SJSA1 (cell line): Measurements from ENCODE around the gene AGBL3. TPM values are rescaled to one million over a fixed set of nuclear protein-coding genes. Genes with fewer than 3 reads are reported as not detected.
"Not testable (repeated sequence)": the region's sequence is repeated elsewhere in the genome, so short reads cannot be mapped to it uniquely, and the experiment has no call there.

Source experiments
- DNase-seq, 2 experiments: peaks; one replicate each; pipeline ENCODE4 v3.0.0-alpha.2; 2015 to 2020; ENCODE audit warnings: low spot score in 2 of 2, low read depth in 1 of 2
- H3K27ac ChIP-seq: fragments of 250-450 bp; sonication (Bioruptor Pico); 2 replicates; pipeline ENCODE4 v1.5.1; 2020; ENCODE audit warnings: mild to moderate bottlenecking, moderate library complexity
- H3K27me3 ChIP-seq: fragments of 250-450 bp; sonication (Bioruptor Pico); replicated peaks from 2 replicates; pipeline ENCODE4 v1.5.1; 2020; ENCODE audit warnings: mild to moderate bottlenecking, moderate library complexity
- H3K36me3 ChIP-seq: fragments of 250-450 bp; sonication (Bioruptor Pico); 2 replicates; pipeline ENCODE4 v1.5.1; 2020; ENCODE audit warnings: mild to moderate bottlenecking
- H3K4me1 ChIP-seq: fragments of 250-450 bp; sonication (Bioruptor Pico); replicated peaks from 2 replicates; pipeline ENCODE4 v1.6.1; 2021; ENCODE audit warnings: mild to moderate bottlenecking
- H3K4me3 ChIP-seq: fragments of 250-450 bp; sonication (Bioruptor Pico); 2 replicates; pipeline ENCODE4 v1.5.1; 2020; ENCODE audit warnings: mild to moderate bottlenecking
- H3K9me3 ChIP-seq: fragments of 250-450 bp; sonication (Bioruptor Pico); replicated peaks from 2 replicates; pipeline ENCODE4 v1.5.1; 2020; ENCODE audit warnings: mild to moderate bottlenecking
- total RNA-seq: library from RNA; depleted of rRNA; stranded (reverse); fragments of >200 nt; shearing (Covaris generic); gene quantifications from 2 replicates; pipeline ENCODE4 v1.2.3, GENCODE V29; 2014

Gene AGBL3
- total RNA-seq, 1 experiment from 2014 or later, result 0.37 TPM

DNA sequence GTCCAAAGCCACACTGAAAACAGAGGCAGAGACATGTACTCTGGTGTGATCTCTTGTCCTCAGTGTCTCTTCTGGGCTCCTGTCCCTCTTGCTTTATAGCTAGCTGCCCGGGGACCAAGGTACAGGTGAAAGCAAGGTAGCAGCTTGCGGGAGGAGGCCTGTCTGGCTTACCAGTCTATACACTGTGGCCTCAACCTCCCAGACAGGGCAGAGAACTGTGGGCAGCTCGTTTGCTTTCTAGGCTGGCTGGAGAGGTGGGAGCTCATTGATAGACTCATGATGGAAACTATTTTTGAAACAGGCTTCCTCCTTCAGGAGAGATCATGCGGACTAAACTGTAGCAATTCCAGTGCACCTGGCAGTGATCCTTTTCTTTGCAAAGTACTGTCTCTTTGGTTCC lies 179.6 kb downstream of the AGBL3 start:
- H3K27me3 ChIP-seq, result no peaks in the 10 kb centered on the region
- H3K9me3 ChIP-seq, result 0 out of 2 replicates have a peak, but pooled peaks cover 2% of the 10 kb centered on the region
- DNase-seq, result no peak
- H3K27ac ChIP-seq, result no peak overlapping the region
- H3K4me3 ChIP-seq, result no peak overlapping the region
- H3K36me3 ChIP-seq, result peaks cover 64% of the 10 kb centered on the region
- peaks cover 18% of the 10 kb centered on the region for H3K4me1 ChIP-seq

DNA sequence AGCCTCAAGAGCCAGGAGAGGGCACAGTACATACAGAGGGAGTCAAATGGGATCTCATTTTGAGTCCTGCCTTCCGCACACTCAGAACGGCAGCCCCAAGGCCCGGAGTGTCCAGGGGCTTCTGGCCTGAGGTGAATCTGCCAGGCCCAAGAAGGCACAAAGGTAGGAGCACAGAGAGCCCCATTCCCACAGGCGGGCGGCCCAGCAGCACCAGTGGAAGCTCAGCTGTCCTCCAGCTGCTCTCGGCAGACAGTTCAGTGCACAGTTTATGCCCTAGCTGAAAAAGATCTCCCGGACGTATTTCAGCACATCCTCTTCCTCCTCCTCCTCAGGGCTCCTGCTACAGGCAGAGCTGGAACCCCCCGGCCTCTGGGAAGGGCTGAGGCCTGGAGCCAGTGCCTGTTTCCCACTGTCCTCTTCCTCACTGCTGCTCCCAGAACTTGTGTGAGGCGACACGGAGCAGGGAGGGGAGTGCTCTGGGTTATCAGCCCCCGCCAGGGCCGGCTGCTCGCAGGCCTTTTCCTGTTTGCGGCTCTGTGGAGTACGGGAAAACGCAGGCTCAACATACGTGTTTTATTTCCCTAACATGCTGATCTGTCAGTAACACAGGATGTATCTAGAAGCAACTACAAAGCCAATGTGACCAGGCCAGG lies 180.2 kb downstream of the AGBL3 start:
- H3K4me3 ChIP-seq, result no peak overlapping the region
- peaks cover 16% of the 10 kb centered on the region for H3K4me1 ChIP-seq
- 0 out of 2 replicates have a peak, but pooled peaks cover 2% of the 10 kb centered on the region for H3K9me3 ChIP-seq
- no peak for DNase-seq
- H3K27ac ChIP-seq, result no peak overlapping the region
- no peaks in the 10 kb centered on the region for H3K27me3 ChIP-seq
- peaks cover 64% of the 10 kb centered on the region for H3K36me3 ChIP-seq

DNA sequence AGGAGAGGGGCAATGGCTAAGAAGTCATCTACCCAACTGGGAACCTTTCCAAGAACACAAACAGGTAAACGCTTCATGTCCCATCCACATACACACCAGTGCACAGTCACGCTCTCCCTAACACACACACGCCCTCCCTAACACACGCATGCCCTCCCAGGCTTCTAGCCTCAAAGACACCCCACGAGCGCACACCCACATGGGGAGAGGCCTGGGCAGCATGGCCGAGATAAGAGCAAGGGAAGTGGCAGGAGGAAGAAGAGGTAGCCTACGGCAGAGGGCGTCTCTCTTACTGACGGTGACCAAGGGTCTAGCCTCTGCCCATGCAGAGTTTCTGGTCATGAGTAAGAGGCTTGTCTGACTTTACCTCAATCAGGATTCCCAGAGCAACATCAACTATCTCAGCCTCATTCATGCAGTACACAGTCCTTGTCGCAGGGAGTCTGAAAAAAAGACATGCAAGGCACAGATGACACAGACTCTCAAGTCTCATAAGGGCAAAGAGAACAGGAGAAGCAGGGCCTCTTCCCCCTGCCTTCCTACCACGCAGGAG lies 181.1 kb downstream of the AGBL3 start:
- Histone ChIP-seq H3K9me3 (0 out of 2 replicates have a peak, but pooled peaks cover 2% of the 10 kb centered on the region), H3K4me3 (no peak overlapping the region), H3K27ac (no peak overlapping the region), H3K4me1 (peaks cover 16% of the 10 kb centered on the region), H3K27me3 (no peaks in the 10 kb centered on the region), H3K36me3 (peaks cover 64% of the 10 kb centered on the region)
- DNase-seq, result no peak

DNA sequence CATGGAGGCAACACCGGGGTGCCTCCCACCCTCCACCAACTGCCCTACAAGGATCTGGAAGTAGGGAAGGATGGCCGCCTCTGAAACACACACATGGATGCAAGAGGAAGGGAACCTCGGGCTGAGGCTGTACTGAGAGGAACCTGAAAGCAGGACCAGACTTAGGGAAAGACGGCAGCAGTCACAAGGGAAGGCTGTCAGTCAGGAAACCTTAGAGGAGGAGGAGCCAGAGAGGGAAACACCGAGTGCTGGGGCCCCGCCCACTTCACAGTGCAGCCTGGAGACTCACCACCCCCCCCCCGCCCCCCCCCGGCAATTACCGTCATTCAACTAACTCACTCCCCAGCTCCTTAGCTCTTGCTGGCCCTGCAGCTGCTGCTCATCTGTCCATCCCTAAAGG lies 181.7 kb downstream of the AGBL3 start:
- Histone ChIP-seq H3K4me1 (peaks cover 16% of the 10 kb centered on the region), H3K4me3 (no peak overlapping the region), H3K36me3 (peaks cover 64% of the 10 kb centered on the region), H3K27me3 (no peaks in the 10 kb centered on the region), H3K9me3 (0 out of 2 replicates have a peak, but pooled peaks cover 2% of the 10 kb centered on the region), H3K27ac (no peak overlapping the region)
- DNase-seq, result no peak

DNA sequence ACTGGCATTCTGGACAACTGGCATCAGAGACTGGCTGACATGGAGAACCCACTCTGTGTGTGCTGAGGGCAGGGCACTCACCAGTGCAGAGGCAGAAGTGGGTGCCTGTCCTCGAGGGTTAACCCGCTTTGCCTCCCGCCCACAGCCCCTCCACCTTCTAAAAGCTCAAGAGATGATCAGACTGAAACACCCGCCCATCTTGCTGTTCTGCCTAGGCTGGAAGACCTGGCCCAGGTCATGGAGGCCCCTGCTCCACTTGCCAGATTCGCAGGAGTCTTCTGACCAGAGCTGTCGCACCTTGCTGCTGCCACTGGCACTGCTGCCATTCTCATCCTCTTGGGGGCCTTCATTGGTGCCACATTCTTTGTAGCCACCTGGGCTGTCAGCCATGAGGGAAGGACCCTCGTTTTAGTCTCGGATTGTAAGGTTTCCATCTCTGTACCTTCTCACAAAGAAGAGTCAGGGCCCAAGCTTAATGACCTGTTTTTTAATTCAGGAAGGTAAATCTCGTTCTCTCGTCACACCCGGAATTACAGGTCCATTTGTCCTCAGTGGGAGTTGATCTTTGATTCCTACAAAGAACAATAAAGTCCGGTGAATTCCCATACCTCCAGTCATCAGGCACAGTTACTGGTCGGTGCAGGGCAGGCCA lies 182.3 kb downstream of the AGBL3 start:
- no peak overlapping the region for H3K4me3 ChIP-seq
- H3K9me3 ChIP-seq, result 0 out of 2 replicates have a peak, but pooled peaks cover 2% of the 10 kb centered on the region
- H3K36me3 ChIP-seq, result peaks cover 63% of the 10 kb centered on the region
- H3K27me3 ChIP-seq, result no peaks in the 10 kb centered on the region
- H3K27ac ChIP-seq, result no peak overlapping the region
- peaks cover 16% of the 10 kb centered on the region for H3K4me1 ChIP-seq
- no peak for DNase-seq

DNA sequence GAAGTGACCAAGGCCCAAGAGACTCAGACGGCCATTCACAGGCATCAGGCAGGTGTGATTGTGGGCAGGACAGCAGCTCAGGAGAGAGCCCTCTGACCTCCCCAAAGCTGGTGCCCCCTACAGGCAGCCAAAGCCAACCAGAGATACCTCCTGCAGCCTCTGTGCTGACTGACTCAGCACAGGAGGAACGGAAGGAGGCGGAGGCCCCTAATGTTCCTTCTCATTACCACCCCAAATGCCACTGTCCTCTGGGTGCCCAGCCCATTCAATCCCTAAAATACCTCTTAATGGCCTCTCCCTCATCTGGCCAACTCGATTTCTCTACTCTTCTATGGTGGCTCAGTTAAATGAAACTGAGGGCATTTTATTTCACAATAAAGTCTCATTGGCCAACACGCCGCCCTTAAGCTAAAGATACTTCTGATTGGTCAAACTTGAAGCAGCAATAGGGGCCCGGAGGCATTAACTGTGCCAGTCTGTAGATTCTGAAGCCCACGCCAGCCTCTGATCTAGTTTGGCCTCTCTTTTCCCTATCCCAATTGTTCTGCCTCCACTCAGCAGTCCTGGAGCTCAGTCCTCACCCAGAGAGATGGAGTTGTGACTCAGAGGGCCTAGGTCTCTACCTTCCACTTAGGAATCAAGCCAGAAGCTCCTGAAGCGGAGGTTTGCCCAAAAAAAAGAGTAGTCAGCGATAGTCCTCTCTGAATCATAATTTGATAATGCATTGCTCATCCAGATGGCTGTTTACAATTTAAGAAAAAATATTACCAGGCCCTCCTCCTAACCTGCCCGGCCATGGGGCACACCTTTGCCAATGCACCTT lies 183.0 kb downstream of the AGBL3 start:
- H3K4me3 ChIP-seq, result peak overlapping the region; percentile 85
- H3K27me3 ChIP-seq, result no peaks in the 10 kb centered on the region
- peaks cover 56% of the 10 kb centered on the region for H3K36me3 ChIP-seq
- H3K27ac ChIP-seq, result peak overlapping the region; percentile 83; the same call in 1 of the 2 replicates
- DNase-seq, result peak; percentile 34 to 63
- peaks cover 16% of the 10 kb centered on the region for H3K4me1 ChIP-seq
- H3K9me3 ChIP-seq, result 0 out of 2 replicates have a peak, but pooled peaks cover 2% of the 10 kb centered on the region

DNA sequence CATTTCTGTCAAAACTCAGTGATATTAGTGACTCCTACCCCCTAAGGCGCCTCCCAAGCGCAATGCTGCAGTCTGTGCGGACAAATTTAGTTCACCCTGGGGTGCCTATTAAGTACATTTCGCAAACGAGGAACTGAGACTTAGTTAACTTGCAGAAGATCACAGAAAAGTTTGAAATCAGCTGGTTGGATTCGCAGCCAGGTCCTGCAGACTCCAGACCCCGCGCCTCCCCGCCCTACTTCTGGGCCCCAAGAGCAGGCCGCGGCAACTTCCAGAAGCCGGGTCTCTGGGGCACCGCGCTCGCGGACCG lies 183.6 kb downstream of the AGBL3 start:
- H3K27me3 ChIP-seq, result no peaks in the 10 kb centered on the region
- peaks cover 50% of the 10 kb centered on the region for H3K36me3 ChIP-seq
- H3K9me3 ChIP-seq, result 0 out of 2 replicates have a peak, but pooled peaks cover 2% of the 10 kb centered on the region
- H3K27ac ChIP-seq, result peak overlapping the region; percentile 83
- DNase-seq, result no peak
- peaks cover 16% of the 10 kb centered on the region for H3K4me1 ChIP-seq
- peak overlapping the region; percentile 85 for H3K4me3 ChIP-seq

DNA sequence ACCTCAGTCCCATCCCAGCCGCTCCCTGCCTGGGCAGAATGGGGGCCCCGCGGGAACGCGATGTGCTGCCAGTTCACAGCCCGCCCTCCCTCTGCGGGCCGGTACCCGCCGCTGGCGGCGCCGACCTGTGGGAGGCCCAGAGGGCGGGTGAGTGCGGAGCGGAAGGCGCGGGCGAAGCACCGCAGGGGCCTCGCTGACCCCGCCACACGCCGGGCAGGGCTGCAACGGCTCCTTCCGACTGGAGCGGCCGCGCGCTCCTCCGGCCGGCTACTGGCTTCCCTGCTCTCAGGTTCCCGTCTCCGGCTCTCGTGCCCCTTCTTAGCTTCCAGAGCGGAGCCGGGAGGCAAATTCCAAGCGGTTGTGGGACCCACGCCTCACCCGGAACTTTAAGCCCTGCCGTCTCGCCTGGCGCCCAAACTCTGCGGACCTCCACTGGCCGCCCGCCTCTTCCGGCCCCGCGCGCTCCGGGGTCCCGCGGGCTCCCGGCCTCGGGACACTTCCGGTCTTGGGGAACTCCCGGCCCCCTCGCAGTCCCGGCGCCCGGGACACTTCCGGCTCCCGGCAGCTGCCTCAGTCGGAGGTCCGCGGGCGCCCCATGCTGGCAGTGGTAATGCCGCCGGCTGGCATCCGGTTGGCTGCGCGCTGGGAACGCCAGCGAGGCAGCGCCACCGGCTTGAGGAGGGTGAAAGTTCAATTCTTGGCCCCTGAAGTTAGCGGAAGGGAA lies 184.1 kb downstream of the AGBL3 start, which contains the start of gene CYREN:
TSS of gene CYREN (minus strand) at position 434 of the 724 bp plus-strand sequence. CDS start 1,785 bp downstream, outside the sequence.
- Histone ChIP-seq H3K27me3 (no peaks in the 10 kb centered on the region), H3K4me1 (peaks cover 16% of the 10 kb centered on the region), H3K9me3 (0 out of 2 replicates have a peak, but pooled peaks cover 2% of the 10 kb centered on the region), H3K4me3 (peak within 1 kb of the TSS; percentile 85), H3K36me3 (peaks cover 45% of the 10 kb centered on the region), H3K27ac (peak within 1 kb of the TSS; percentile 83)
- peak; percentile 94 to 97 for DNase-seq

DNA sequence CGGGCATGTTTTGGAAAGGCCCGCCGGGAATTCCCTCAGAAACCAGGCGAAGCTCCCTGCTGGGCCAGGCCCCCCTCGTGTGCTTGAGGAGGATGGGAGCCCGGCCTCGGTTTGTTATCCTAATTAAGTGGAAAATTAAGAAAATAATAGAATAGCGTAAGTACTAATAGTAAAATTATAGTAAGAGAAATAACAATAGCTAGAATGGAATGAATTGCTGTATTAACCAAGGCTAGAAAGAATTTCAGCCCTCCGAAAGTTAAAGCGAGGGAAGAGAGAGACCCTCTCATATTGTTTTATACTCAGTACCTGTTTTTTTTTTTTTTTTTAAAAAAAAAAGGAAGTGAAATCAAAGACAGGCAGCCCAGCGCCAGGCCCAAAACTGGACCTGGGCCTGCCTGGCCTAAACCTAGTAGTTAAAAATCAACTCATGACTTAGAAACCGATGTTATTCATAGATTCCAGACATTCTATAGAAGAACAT lies 184.7 kb downstream of the AGBL3 start:
- H3K9me3 ChIP-seq, DNase-seq: not testable (repeated sequence)

DNA sequence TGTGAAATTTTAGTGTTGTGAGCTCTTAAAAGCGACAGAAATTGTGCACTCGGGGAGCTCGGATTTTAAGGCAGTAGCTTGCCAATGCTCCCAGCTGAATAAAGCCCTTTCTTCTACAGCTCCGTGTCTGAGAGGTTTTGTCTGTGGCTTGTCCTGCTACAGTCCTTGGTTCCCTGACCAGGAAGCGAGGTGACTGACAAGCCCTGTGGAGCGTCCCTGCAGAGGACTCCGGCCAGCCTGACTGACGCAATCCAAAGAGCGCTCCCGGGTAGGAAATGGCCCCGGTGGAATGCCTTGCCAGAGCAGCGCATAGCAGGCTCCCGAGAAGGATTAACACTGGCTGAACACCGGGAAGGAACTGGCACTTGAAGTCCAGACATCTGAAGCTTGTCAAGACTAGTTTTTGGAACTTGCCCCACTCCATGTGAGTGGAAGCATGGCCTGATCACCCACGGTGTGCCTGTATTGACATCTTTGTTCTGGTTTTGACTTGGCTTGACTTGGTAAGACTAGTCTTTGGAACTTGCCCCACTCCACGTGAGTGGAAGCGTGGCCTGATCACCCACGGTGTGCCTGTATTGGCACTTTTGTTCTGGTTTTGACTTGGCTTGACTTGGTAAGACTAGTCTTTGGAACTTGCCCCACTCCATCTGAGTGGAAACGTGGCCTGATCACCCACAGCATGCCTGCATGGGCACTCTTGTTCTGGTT lies 185.4 kb downstream of the AGBL3 start:
- peak in 1 of 2 experiments; percentile 39 for DNase-seq
- not testable (repeated sequence) for H3K27me3 ChIP-seq, H3K4me3 ChIP-seq

More for the DNA sequence above, 184.7 kb downstream of the AGBL3 start:
- Histone ChIP-seq H3K27ac (peak overlapping the region; percentile 83), H3K36me3 (peaks cover 39% of the 10 kb centered on the region), H3K4me1 (peaks cover 16% of the 10 kb centered on the region), H3K4me3 (peak overlapping the region; percentile 85)
- H3K27me3 ChIP-seq, result not testable (repeated sequence)

DNA sequence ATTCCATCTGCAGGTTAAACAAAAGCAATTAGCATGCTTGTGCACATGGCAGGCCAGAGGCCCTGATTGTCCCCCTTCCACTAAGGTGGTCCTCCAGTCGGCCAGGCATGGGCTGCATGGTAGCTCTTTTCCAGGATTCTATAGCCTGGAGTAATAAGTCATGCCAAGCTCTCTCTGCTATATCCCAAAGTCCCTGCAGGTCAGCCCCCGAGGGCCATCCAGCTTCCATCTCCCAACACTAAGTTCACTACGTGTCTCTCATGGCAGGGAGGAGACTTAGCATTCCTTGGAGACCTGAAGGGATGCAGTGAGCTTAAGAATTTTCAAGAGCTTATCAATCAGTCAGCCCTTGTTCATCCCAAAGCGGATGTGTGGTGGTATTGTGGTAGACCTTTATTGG lies 187.6 kb downstream of the AGBL3 start:
- not testable (repeated sequence) for H3K4me3 ChIP-seq, H3K27me3 ChIP-seq, H3K9me3 ChIP-seq, H3K27ac ChIP-seq
- H3K36me3 ChIP-seq, result peaks cover 12% of the 10 kb centered on the region
- peak in 1 of 2 experiments; percentile 16 for DNase-seq
- peaks cover 12% of the 10 kb centered on the region for H3K4me1 ChIP-seq

More for the DNA sequence above, 185.4 kb downstream of the AGBL3 start:
- H3K27ac ChIP-seq, H3K9me3 ChIP-seq: not testable (repeated sequence)
- H3K36me3 ChIP-seq, result peaks cover 32% of the 10 kb centered on the region
- H3K4me1 ChIP-seq, result peaks cover 16% of the 10 kb centered on the region

DNA sequence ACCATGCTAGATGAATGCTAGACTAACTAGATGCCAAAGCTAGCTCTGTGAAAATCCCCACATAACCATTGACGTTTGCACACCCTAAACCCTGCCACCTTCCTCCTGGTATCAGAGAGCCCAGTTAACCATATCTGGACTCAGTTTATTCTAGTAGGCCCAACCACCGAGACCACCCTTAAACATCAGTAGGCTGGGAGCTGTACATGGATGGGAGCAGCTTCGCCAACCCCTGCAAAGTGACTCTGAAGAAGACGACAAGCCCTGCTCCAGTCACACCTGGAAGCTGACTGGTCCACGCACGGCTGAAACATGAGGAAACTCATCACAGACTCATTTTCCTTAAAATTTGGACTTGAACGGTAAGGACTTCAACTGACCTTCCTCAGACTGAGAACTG lies 188.6 kb downstream of the AGBL3 start:
- H3K9me3 ChIP-seq, result 0 out of 2 replicates have a peak, but pooled peaks cover 2% of the 10 kb centered on the region

More for the DNA sequence above, 188.6 kb downstream of the AGBL3 start:
- Histone ChIP-seq H3K4me3 (no peak overlapping the region), H3K27ac (no peak overlapping the region), H3K27me3 (no peaks in the 10 kb centered on the region), H3K4me1 (peaks cover 3% of the 10 kb centered on the region; the same call in 1 of the 2 replicates), H3K36me3 (peaks cover 5% of the 10 kb centered on the region)
- DNase-seq, result no peak
